HG02981 (cell line): Measurements from ENCODE around the gene ETDC.
"Not testable (repeated sequence)": the region's sequence is repeated elsewhere in the genome, so short reads cannot be mapped to it uniquely, and the experiment has no call there.

ENCODE experiments used
- ATAC-seq: cut with Tn5 transposase; IDR thresholded peaks from one replicate; pipeline ENCODE4 v1.9.1; 2021; ENCODE audit warnings: mild to moderate bottlenecking, moderate library complexity; ENCODE audit not compliant: unreplicated experiment

ETDC gene

DNA sequence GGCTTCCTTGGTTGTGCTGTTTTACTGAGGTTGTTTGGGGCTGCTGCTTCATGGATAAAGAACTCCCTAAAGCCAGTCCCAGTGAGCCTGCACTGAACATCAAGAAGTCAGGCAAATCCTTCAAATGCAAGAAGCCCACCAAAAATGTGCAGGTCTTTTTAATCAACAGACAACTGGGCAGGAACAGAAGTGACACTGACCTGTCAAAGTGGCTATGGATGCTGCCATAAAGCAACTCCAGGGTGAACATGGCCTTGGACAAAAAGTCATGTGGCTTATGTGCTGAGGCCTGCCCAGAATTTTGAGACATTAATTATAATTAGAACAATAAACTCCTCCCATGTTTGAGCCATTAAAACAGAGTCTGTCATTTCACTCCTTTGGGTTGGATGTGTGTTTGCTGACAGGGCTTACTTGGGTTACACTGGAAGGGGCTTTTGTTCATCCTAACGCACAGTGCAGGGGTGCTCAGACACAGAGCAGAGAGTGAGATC is at the start of gene ETDC:
TSS of gene ETDC (plus strand) at position 51 of the 494 bp plus-strand sequence. CDS start at position 51, 0 bp downstream.
- no peak for ATAC-seq

DNA sequence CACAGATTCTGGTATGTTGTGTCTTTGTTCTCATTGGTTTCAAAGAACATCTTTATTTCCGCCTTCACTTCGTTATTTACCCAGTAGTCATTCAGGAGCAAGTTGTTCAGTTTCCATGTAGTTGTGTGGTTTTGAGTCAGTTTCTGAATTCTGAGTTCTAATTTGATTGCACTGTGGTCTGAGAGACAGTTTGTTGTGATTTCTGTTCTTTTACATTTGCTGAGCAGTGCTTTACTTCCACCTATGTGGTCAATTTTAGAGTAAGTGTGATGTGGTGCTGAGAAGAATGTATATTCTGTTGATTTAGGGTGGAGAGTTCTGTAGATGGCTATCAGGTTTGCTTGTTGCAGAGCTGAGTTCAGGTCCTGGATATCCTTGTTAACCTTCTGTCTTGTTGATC is 48.3 kb upstream of the ETDC start:
- not testable (repeated sequence) for ATAC-seq

DNA sequence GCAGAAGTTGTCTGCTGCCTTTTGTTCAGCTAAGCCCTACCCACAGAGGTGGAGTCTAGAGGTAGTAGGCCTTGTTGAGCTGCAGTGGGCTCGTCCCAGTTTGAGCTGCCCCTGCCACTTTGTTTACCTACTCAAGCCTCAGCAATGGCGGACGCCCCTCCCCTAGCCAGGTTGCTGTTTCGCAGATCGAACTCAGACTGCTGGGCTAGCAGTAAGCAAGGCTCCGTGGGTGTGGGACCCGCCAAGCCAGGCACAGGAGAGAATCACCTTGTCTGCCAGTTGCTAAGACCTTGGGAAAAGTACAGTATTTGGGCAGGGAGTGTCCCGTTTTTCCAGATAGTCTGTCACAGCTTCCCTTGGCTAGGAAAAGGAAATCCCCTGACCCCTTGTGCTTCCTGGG is 45.9 kb upstream of the ETDC start:
- not testable (repeated sequence) for ATAC-seq

DNA sequence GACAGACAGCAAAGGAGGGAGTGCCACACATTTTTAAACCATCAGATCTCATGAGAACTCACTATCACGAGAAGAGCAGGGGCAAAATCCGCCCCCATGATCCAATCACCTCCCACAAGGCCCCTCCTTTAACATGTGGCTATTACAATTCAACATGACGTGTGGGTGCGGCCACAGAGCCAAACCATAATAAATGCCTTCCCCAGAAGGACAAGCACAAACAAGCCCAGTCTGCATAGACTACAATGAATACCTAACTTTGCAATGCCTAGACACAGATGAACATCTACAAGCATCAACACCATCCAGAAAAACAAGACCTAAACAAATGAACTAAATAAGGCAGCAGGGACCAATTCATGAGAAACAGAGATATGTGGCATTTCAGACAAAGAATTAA is 45.1 kb upstream of the ETDC start:
- no peak for ATAC-seq

- no peak for ATAC-seq
Observed at GRCh38 chrX:135273162-135273561, 36.1 kb upstream of the ETDC start.

- no peak for ATAC-seq
Observed at GRCh38 chrX:135275973-135276372, 33.3 kb upstream of the ETDC start.

GRCh38 chrX:135287266-135287823 is 21.9 kb upstream of the ETDC start:
- no peak for ATAC-seq

GRCh38 chrX:135295238-135295943 is 13.9 kb upstream of the ETDC start:
- ATAC-seq = peak; percentile 98

- ATAC-seq = peak; percentile 34
Observed at GRCh38 chrX:135295944-135296305, 13.4 kb upstream of the ETDC start.

- no peak for ATAC-seq
Observed at GRCh38 chrX:135302269-135302873, 6.9 kb upstream of the ETDC start.

DNA sequence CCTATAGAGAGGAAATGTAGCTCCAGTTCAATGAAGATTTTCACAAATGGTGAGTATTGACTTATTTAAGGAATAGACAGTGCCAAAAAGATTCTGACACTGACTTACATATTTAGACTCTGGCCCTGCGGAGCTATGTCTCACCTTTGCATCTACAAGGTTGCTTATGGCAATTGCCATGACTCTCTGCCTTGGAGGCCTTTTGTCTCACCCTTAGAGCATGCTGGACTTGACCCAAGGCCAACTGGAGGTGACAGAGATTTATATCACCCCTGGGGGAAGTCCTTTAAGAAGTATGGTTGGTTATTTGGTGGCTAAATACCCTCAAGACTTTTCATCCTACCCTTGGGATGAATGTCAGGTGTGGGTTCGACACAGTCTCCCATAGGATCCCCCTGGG is 4.5 kb upstream of the ETDC start:
- ATAC-seq = no peak

- ATAC-seq = no peak
Observed at GRCh38 chrX:135307171-135307570, 2.1 kb upstream of the ETDC start.

DNA sequence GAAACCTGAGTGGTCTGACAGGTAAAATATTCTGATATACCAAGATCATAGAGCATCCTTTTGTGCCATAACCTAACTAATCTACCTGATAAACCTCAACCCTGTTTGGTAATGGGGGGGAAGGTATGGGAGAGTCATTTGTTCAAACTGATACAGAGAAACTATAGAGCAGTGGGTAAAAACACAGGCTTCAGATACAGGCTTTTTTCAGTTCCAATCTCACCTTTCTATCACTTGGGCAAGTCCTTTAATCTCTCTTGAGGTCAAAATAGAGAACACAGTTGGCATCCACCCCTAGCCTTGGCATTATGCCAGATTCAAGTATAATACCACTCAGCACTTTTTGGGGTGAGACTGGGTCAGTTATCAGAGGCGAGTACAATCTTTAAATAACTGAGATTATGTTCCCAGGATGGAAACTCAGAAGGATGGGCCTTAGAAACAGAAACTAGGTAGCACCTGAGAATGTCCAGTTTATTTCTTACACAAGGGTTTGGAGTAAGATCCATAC is 880 bp upstream of the ETDC start:
- ATAC-seq = no peak

GRCh38 chrX:135315864-135316263 is 6.6 kb downstream of the ETDC start:
- ATAC-seq = peak; percentile 56

DNA sequence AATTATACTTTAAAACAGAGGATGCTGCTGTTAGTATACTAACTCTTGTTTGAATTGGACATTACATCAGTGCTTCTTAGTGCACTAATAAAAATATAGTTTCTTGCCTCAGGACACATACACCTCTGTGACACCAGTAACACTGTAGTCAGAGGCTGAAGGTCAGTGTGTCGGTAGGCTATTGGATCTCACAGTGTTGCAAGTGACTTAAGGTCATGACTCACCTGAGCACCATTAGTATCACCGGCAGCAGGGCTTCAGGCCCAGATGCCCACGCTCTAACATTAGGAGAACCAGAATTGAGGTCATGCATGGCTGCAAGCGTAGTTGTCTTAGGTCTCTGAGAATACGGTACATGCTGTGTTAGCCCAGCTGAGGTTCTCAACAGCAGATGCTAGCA is 15.2 kb downstream of the ETDC start:
- ATAC-seq = no peak

DNA sequence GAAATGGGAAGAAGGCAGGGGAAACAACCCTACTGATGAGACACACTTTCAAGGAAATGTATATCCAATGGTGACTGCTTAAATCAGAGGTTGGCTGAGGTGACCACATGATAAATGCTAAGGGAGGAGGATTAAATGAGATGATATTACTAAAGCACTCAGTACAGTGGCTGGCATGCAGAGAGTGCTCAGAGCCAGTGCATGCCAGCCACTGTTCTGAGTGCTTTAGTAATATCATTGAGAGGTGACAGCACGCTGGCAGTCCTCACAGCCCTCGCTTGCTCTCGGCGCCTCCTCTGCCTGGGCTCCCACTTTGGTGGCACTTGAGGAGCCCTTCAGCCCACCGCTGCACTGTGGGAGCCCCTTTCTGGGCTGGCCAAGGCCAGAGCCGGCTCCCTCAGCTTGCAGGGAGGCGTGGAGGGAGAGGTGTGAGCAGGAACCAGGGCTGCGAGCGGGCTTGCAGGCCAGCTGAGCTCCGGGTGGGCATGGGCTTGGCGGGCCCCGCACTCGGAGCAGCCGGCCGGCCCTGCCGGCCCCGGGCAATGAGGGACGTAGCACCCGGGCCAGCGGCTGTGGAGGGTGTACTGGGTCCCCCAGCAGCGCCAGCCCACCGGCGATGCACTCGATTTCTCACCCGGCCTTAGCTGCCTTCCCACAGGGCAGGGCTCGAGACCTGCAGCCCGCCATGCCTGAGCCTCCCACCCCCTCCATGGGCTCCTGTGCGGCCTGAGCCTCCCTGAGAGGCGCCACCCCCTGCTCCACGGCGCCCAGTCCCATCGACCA is 15.9 kb downstream of the ETDC start:
- not testable (repeated sequence) for ATAC-seq

GRCh38 chrX:135327299-135327698 is 18.0 kb downstream of the ETDC start:
- no peak for ATAC-seq

- no peak for ATAC-seq
Observed at GRCh38 chrX:135328421-135329005, 19.2 kb downstream of the ETDC start.

GRCh38 chrX:135330706-135331105 is 21.4 kb downstream of the ETDC start:
- ATAC-seq = no peak

- ATAC-seq = no peak
Observed at GRCh38 chrX:135331525-135331924, 22.2 kb downstream of the ETDC start.

DNA sequence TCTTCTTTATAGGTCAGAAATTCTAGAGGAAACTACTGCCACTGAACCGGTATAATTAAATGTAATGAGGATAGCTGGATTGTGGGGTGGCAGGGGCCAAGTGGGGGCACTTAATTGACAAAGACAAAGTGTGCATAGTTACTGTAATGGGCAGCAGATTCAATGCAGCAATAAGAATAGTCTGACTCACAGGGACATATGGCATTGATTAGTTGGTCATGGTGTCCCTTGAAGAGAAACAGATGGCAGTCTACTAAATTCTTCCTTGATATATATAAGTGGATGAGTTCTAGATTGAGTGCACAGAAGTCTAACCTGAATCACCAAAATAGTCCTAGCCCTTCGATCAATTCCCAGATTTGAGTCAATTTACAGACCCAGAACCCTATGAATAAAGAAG is 31.6 kb downstream of the ETDC start:
- ATAC-seq = no peak
